ENCODE results near the gene RARS1.

RARS1 gene

DNA sequence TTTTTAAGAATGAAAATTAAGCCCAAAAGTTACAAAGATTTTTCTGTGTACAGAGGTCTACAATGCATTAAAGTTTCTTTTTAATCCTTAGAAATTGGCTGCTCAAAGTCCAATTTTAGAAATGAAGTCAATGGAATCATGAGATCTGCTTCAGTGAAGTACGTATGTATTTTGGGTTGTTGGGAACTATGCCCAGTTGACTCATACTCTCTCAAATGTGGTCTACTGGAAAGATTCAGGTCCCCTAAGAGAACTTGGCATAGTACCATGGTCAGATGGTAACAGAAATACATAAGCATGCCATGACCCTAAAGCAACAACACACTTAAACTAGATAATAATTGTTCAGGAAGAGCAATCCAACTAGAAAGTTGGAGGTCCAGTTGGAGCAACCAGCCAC is 65.9 kb downstream of the RARS1 start:
- no peak for TF ChIP-seq CTCF (IDR thresholded peaks at IDR 0.05; ENCODE audit: low read depth, low read length)
- TF ChIP-seq POLR2A (IDR thresholded peaks at IDR 0.05; ENCODE audit: extremely low read depth, insufficient read length) = no peak
- TF ChIP-seq MYC (IDR thresholded peaks at IDR 0.05; ENCODE audit: low read depth, low read length) = no peak
- TF ChIP-seq MAX (IDR thresholded peaks at IDR 0.05; ENCODE audit: low read depth, low read length) = no peak
- H3K4me3 ChIP-seq (ENCODE audit: low read depth, low read length) = no peak overlapping the region
- DNase-seq (ENCODE audit: low read depth) = no peak

GRCh38 chr5:168553377-168554130 is 67.3 kb downstream of the RARS1 start:
- no peak for DNase-seq (ENCODE audit: low read depth)
- no peak overlapping the region for H3K4me3 ChIP-seq (ENCODE audit: low read depth, low read length)
- TF ChIP-seq POLR2A (IDR thresholded peaks at IDR 0.05; ENCODE audit: extremely low read depth, insufficient read length) (no peak), CTCF (IDR thresholded peaks at IDR 0.05; ENCODE audit: low read depth, low read length) (no peak), MAX (IDR thresholded peaks at IDR 0.05; ENCODE audit: low read depth, low read length) (no peak)

DNA sequence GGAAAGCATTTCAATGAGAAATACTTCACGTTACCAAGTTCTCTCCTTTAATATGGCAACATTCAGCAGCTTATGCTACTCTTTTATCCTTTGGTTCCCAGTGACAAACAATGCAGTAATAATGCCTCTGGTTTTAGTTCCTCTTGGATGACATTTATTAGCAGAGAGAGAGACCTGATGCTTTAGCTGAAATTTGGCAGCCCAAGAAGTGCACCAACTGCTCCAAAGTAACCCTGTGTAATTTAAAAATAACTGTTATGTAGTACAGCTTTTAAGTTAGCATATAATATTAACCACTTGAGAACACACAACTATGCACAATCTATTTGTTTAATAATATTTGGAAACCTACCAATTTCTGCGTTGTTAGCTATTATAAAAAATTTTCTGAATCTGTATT is 71.1 kb downstream of the RARS1 start:
- H3K4me3 ChIP-seq (ENCODE audit: low read depth, low read length) = no peak overlapping the region
- DNase-seq (ENCODE audit: low read depth) = no peak
- no peak for TF ChIP-seq POLR2A (IDR thresholded peaks at IDR 0.05; ENCODE audit: extremely low read depth, insufficient read length)
- no peak for TF ChIP-seq MYC (IDR thresholded peaks at IDR 0.05; ENCODE audit: low read depth, low read length)
- TF ChIP-seq CTCF (IDR thresholded peaks at IDR 0.05; ENCODE audit: low read depth, low read length) = no peak
- no peak for TF ChIP-seq MAX (IDR thresholded peaks at IDR 0.05; ENCODE audit: low read depth, low read length)

DNA sequence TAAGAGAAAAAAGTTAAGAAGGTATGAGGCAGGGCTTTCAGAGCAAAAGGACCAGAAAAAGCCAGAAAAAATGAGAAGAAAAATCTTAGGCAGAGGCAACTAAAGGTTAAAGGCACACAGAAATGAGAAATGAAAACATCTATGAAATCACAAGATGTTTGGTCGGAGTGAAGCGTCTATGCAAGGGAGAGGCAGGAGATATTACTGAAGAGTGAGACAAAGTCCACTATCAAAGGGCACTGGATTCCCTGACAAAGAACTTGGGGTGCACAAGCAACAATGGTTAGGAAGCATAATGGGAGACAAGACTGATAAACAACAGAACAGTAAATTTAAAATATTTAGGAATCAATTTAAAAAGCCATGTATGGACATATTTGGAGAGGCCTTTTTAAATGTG is 76.0 kb downstream of the RARS1 start:
- TF ChIP-seq MAX (IDR thresholded peaks at IDR 0.05; ENCODE audit: low read depth, low read length) (no peak), CTCF (IDR thresholded peaks at IDR 0.05; ENCODE audit: low read depth, low read length) (no peak), MYC (IDR thresholded peaks at IDR 0.05; ENCODE audit: low read depth, low read length) (no peak), POLR2A (IDR thresholded peaks at IDR 0.05; ENCODE audit: extremely low read depth, insufficient read length) (no peak)
- H3K4me3 ChIP-seq (ENCODE audit: low read depth, low read length) = no peak overlapping the region
- no peak for DNase-seq (ENCODE audit: low read depth)

DNA sequence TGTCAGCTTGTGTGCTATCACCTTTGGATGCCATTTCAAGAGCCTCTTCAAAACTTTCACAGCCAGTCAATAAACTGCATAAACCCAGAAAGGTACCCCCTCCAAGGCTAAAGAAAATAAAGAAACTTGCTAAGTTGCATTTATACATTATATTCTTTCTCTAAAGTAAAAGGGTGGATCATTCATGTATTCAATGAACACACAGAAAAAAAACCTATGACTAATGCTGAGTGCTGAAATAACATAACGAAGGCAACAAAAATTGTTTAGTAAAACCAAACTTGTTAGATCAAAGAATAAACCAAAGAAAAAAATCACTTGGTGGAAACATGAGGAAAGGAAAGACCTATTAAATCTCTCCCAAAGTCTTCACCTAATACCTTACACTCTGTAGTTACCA is 77.7 kb downstream of the RARS1 start:
- no peak for DNase-seq (ENCODE audit: low read depth)
- H3K4me3 ChIP-seq (ENCODE audit: low read depth, low read length) = no peak overlapping the region
- TF ChIP-seq POLR2A (IDR thresholded peaks at IDR 0.05; ENCODE audit: extremely low read depth, insufficient read length) (no peak), MYC (IDR thresholded peaks at IDR 0.05; ENCODE audit: low read depth, low read length) (no peak), MAX (IDR thresholded peaks at IDR 0.05; ENCODE audit: low read depth, low read length) (no peak), CTCF (IDR thresholded peaks at IDR 0.05; ENCODE audit: low read depth, low read length) (no peak)
